Measurements from ENCODE around the gene CARHSP1.
"Not testable (repeated sequence)": the region's sequence is repeated elsewhere in the genome, so short reads cannot be mapped to it uniquely, and the experiment has no call there.

CARHSP1 gene

DNA sequence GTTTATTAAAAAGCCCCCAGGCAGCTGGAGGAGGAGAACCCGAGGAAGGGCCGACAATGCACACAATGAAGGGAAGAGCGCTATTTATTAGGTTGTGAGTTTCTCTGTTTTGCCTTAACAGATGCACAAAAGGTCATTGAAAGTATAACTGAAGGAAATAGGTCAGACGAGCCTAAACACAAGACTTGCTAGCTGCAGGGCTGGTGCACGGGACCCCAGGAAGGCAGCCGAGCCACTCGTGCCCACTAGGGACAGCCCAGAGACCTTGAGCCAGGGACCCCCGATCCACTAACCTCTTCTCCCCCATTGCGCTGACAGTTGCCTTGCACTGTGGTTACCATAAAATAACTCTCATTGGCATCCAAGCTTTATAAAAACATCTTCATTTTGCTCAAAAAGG lies 24.6 kb upstream of the CARHSP1 start:
- DNase-seq (ENCODE audit: low spot score), result no peak

DNA sequence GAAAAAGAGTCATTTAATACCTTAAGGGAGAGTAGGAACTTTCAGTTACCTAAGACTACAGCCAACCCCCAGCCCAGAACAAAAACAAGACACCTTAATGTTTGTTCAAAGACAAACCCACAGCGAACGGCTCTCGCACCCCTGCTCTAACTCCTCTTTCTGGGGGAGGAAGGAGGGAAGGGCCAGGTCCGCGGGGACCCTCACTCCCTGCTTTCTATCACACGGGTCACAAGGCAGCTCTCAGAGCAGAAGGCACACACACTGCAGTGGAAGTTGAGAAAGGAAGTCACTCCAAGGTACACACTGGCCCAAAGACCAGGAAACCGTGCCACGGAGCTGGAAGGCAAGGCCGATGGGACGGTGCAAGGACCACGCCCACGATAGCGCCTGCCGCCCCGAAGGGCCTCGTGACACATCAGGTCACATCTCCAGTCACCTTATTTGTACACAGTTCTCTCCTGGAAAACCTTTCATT lies 23.3 kb upstream of the CARHSP1 start:
- no peak for DNase-seq (ENCODE audit: low spot score)

- DNase-seq (ENCODE audit: low spot score), result no peak
These were observed 21.7 kb upstream of the CARHSP1 start for GRCh38 chr16:8890549-8890921.

DNA sequence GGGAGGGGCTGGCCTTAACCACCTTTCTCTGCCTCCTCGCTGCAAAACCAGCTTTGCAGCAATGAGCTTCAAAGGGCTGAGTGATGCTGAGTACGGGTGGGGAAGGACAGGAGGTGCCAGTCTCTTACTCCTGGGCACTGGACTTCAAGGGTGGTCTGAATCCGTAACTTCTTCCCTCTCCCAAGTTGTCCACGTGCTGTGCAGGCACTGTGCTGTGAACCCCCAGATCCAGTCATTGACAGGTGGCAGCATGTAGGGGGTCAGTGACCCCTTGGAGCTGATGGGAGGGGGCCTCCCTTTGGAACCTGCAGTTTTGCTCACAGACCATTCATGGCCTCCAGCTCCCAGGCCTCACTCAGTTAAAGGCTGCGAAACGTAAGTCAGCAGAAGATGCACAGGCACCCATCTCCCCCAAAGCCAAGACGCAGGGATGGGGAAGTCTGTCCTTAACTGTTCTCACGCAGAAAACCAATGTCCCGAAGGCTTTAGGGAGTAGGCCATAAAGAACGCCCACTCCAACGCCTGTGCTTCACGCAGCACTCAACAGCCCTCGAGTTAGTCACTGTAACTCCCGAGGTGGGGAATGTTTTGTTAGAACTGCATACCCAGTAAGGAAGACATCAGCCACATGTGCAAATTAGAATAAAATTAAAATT lies 21.2 kb upstream of the CARHSP1 start:
- no peak for DNase-seq (ENCODE audit: low spot score)

- DNase-seq (ENCODE audit: low spot score), result no peak
These were observed 20.4 kb upstream of the CARHSP1 start for GRCh38 chr16:8888951-8889892.

- DNase-seq (ENCODE audit: low spot score), result peak; percentile 74
These were observed 19.2 kb upstream of the CARHSP1 start for GRCh38 chr16:8887952-8888560.

DNA sequence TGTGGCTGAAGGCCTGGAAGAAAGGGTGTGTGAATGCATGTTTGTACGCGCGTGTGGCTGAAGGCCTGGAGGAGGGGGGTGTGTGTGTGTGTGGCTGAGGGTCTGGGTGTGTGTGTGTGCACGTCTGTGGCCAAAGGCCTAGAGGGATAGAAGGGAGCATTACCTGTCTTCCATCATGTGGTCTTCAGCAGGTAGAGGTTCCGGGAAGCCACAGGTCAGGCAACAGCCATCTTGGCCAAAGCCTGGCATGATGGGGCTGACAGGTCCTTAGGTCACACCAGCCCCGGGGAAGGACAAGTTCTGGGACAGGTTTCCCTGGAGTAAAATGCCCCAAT lies 18.6 kb upstream of the CARHSP1 start:
- DNase-seq (ENCODE audit: low spot score), result no peak

- no peak for DNase-seq (ENCODE audit: low spot score)
These were observed 18.0 kb upstream of the CARHSP1 start for GRCh38 chr16:8886593-8887430.

GRCh38 chr16:8885674-8886592 lies 17.1 kb upstream of the CARHSP1 start:
- peak; percentile 48 for DNase-seq (ENCODE audit: low spot score)

- no peak for DNase-seq (ENCODE audit: low spot score)
These were observed 14.0 kb upstream of the CARHSP1 start for GRCh38 chr16:8882725-8883377.

GRCh38 chr16:8882041-8882617 lies 13.3 kb upstream of the CARHSP1 start, which contains the start of gene LITAFD:
Gene LITAFD, plus strand, starts transcription at chr16:8882351. Its CDS starts 2,005 bp downstream, at chr16:8884356.
- DNase-seq (ENCODE audit: low spot score), result no peak

DNA sequence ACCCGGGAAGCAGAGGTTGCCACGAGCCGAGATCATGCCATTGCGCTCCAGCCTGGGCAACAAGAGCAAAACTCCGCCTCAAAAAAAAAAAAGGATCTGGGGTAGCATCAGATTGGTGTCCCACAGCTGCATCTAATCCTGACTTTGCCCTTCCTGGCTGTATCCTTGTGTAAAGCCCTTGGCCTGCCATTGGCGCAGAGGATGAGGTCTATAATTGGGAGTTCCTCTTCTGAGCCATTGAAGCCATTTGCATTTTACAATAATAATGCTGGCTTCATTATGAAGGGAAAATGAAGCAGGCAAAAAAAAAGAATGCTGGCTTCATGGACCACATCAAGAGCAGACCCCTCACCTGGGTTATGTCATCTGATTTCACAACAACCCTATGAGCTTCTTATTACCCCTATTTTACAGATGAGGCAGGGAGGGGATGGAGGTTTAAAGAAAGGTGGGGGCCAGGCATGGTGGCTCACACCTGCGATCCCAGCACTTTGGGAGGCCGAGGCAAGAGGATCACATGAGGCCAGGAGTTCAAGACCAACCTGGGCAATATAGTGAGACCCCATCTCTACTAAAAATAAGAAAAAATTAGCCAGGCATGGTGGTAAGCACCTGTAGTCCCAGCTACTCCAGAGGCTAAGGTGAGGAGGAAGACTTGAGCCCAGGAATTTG lies 12.2 kb upstream of the CARHSP1 start:
- DNase-seq (ENCODE audit: low spot score), result no peak

DNA sequence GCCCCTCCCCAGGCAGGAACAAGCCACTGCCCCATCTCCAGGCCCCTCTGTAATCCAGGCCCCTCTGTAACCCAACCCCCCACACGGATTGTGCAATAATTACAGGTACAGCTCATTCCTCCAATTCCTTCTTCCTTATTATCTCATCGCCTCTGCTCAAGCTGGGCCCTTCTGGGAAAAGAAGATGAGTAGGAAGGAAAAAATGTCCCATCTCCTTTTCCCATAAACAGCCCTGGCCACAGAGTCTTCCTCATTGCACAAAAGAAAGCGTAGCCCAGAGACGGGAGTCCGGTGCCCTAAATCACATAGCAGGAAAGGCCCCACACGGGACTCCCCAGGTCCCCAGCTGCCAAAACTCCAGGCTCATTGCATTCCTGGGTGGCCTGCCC lies 9.7 kb upstream of the CARHSP1 start:
- peak; percentile 82 for DNase-seq (ENCODE audit: low spot score)

DNA sequence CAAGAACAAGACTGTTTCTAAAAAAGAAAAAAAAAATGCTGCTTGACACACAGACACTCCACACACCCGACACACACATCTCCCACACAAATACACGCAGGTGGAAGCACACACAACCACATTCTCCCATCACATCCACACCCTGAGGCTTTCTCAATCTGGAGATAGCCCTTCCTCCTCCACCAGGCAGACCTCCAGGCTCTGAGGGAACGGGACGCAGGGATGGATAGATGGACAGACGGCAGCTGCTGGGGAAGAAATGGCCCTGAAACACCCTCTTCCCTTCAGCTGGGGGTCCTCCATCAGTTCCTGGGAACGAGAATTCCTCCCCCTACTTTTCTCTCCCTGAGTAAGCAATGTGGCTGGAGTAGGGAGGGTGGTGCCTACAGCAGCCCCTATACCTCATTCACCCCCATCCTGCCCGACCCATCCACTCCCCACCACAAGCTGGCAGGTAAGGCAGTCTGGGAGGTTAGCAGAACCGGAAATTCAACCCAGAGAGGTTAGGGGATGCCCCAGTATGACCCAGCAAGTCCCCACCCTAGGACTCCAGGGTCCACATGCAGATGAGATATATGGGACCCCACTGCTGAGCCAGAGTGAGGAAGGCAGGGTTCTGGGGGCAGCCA lies 9.2 kb upstream of the CARHSP1 start:
- no peak for DNase-seq (ENCODE audit: low spot score)

GRCh38 chr16:8875317-8875716 lies 6.5 kb upstream of the CARHSP1 start:
- DNase-seq (ENCODE audit: low spot score), result not testable (repeated sequence)

- DNase-seq (ENCODE audit: low spot score), result peak; percentile 36
These were observed 5.6 kb upstream of the CARHSP1 start for GRCh38 chr16:8874388-8874787.

GRCh38 chr16:8873866-8874195 lies 5.0 kb upstream of the CARHSP1 start:
- not testable (repeated sequence) for DNase-seq (ENCODE audit: low spot score)

- no peak for DNase-seq (ENCODE audit: low spot score)
These were observed 4.4 kb upstream of the CARHSP1 start for GRCh38 chr16:8872967-8873865.
